Measurements from ENCODE around the gene ACTR3C. TPM values are rescaled to one million over a fixed set of nuclear protein-coding genes. Genes with fewer than 3 reads are reported as not detected.

Gene ACTR3C
- polyA plus RNA-seq, 4 donors = 2.4 to 9.6 (median 6.0) TPM

GRCh38 chr7:150357270-150357669 lies 33.9 kb upstream of the ACTR3C start:
- no peak for FAIRE-seq
- Histone ChIP-seq H3K4me1 (ENCODE audit: control insufficient read depth in 3 of 3, insufficient read depth in 2 of 3, low read depth in 1 of 3, low read length in 2 of 3) (peaks cover 1 to 5% (median 2%) of the 10 kb centered on the region in 3 donors), H3K27ac (ENCODE audit: low read depth in 1 of 3, low read length in 2 of 3) (peak overlapping the region in 1 of 3 donors; percentile 48), H3K4me3 (ENCODE audit: low read depth in 1 of 3, low read length in 3 of 3) (no peak overlapping the region), H3K36me3 (ENCODE audit: control insufficient read depth in 3 of 3, insufficient read depth in 2 of 3, low read depth in 1 of 3, low read length in 3 of 3) (no peaks in the 10 kb centered on the region), H3K27me3 (ENCODE audit: control insufficient read depth in 3 of 3, insufficient read depth in 3 of 3, low read length in 3 of 3) (no peaks in the 10 kb centered on the region), H3K9me3 (ENCODE audit: control insufficient read depth in 2 of 2, insufficient read depth in 1 of 2, low read depth in 1 of 2, low read length in 1 of 2) (no peaks in the 10 kb centered on the region)
- DNase-seq = no peak
- 37 to 65% (median 42%) methylated on average over 9 of the region's 9 CpGs for WGBS, 3 donors

GRCh38 chr7:150356265-150356897 lies 33.0 kb upstream of the ACTR3C start:
- no peaks in the 10 kb centered on the region for H3K9me3 ChIP-seq (ENCODE audit: control insufficient read depth in 2 of 2, insufficient read depth in 1 of 2, low read depth in 1 of 2, low read length in 1 of 2)
- no peaks in the 10 kb centered on the region for H3K27me3 ChIP-seq (ENCODE audit: control insufficient read depth in 3 of 3, insufficient read depth in 3 of 3, low read length in 3 of 3)
- DNase-seq = peak in 1 of 2 donors; percentile 51
- no peaks in the 10 kb centered on the region for H3K36me3 ChIP-seq (ENCODE audit: control insufficient read depth in 3 of 3, insufficient read depth in 2 of 3, low read depth in 1 of 3, low read length in 3 of 3)
- no peak overlapping the region for H3K27ac ChIP-seq (ENCODE audit: low read depth in 1 of 3, low read length in 2 of 3)
- 23 to 31% (median 25%) methylated on average over 6 of the region's 6 CpGs for WGBS, 3 donors
- no peak for FAIRE-seq
- H3K4me1 ChIP-seq (ENCODE audit: control insufficient read depth in 3 of 3, insufficient read depth in 2 of 3, low read depth in 1 of 3, low read length in 2 of 3) = peaks cover under 1 to 2% (median 1%) of the 10 kb centered on the region in 3 donors
- H3K4me3 ChIP-seq (ENCODE audit: low read depth in 1 of 3, low read length in 3 of 3) = no peak overlapping the region

DNA sequence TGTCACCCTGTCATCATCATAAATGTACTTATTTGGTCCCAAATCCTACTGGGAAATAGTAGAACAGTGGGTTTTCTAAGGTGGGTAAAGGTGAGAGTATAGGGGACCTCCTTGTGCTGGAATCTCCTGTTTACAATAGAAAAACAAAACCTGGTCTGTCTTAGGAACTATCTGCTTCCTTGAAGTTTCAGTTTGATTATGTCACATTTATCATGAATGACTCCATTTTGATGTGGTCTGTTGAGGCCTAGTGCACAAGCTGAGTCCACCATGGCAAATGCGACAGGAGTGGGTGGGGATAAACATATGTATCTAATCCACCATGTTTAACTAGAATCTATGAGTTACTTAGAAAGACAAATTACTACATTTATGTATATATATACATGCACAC lies 32.3 kb upstream of the ACTR3C start:
- Histone ChIP-seq H3K27me3 (ENCODE audit: control insufficient read depth in 3 of 3, insufficient read depth in 3 of 3, low read length in 3 of 3) (no peaks in the 10 kb centered on the region), H3K36me3 (ENCODE audit: control insufficient read depth in 3 of 3, insufficient read depth in 2 of 3, low read depth in 1 of 3, low read length in 3 of 3) (no peaks in the 10 kb centered on the region), H3K27ac (ENCODE audit: low read depth in 1 of 3, low read length in 2 of 3) (no peak overlapping the region), H3K9me3 (ENCODE audit: control insufficient read depth in 2 of 2, insufficient read depth in 1 of 2, low read depth in 1 of 2, low read length in 1 of 2) (no peaks in the 10 kb centered on the region), H3K4me1 (ENCODE audit: control insufficient read depth in 3 of 3, insufficient read depth in 2 of 3, low read depth in 1 of 3, low read length in 2 of 3) (peaks cover 0 to 2% (median 1%) of the 10 kb centered on the region in 3 donors), H3K4me3 (ENCODE audit: low read depth in 1 of 3, low read length in 3 of 3) (no peak overlapping the region)
- no peak for DNase-seq
- 63 to 88% (median 74%) methylated on average over 1 of the region's 1 CpG for WGBS, 3 donors
- no peak for FAIRE-seq

- WGBS, 3 donors = 70 to 78% (median 75%) methylated on average over 8 of the region's 8 CpGs
- no peak for FAIRE-seq
- no peaks in the 10 kb centered on the region for H3K4me1 ChIP-seq (ENCODE audit: control insufficient read depth in 3 of 3, insufficient read depth in 2 of 3, low read depth in 1 of 3, low read length in 2 of 3)
- no peak for DNase-seq
- no peak overlapping the region for H3K4me3 ChIP-seq (ENCODE audit: low read depth in 1 of 3, low read length in 3 of 3)
- H3K27me3 ChIP-seq (ENCODE audit: control insufficient read depth in 3 of 3, insufficient read depth in 3 of 3, low read length in 3 of 3) = no peaks in the 10 kb centered on the region
- peaks cover 0 to 4% of the 10 kb centered on the region in 2 donors for H3K9me3 ChIP-seq (ENCODE audit: control insufficient read depth in 2 of 2, insufficient read depth in 1 of 2, low read depth in 1 of 2, low read length in 1 of 2)
- no peaks in the 10 kb centered on the region for H3K36me3 ChIP-seq (ENCODE audit: control insufficient read depth in 3 of 3, insufficient read depth in 2 of 3, low read depth in 1 of 3, low read length in 3 of 3)
- no peak overlapping the region for H3K27ac ChIP-seq (ENCODE audit: low read depth in 1 of 3, low read length in 2 of 3)
These were observed 28.3 kb upstream of the ACTR3C start for GRCh38 chr7:150351587-150352194.

- DNase-seq (no peak), FAIRE-seq (no peak)
- H3K4me3 ChIP-seq (ENCODE audit: low read depth in 1 of 3, low read length in 3 of 3) = no peak overlapping the region
- no peaks in the 10 kb centered on the region for H3K36me3 ChIP-seq (ENCODE audit: control insufficient read depth in 3 of 3, insufficient read depth in 2 of 3, low read depth in 1 of 3, low read length in 3 of 3)
- 91 to 97% (median 94%) methylated on average over 5 of the region's 5 CpGs for WGBS, 3 donors
- H3K9me3 ChIP-seq (ENCODE audit: control insufficient read depth in 2 of 2, insufficient read depth in 1 of 2, low read depth in 1 of 2, low read length in 1 of 2) = peaks cover 0 to 8% of the 10 kb centered on the region in 2 donors
- peaks cover 0 to 3% (median 0%) of the 10 kb centered on the region in 3 donors for H3K27me3 ChIP-seq (ENCODE audit: control insufficient read depth in 3 of 3, insufficient read depth in 3 of 3, low read length in 3 of 3)
- no peak overlapping the region for H3K27ac ChIP-seq (ENCODE audit: low read depth in 1 of 3, low read length in 2 of 3)
- H3K4me1 ChIP-seq (ENCODE audit: control insufficient read depth in 3 of 3, insufficient read depth in 2 of 3, low read depth in 1 of 3, low read length in 2 of 3) = peaks cover 0 to 3% (median 0%) of the 10 kb centered on the region in 3 donors
These were observed 23.6 kb upstream of the ACTR3C start for GRCh38 chr7:150346922-150347321.

GRCh38 chr7:150345012-150345411 lies 21.7 kb upstream of the ACTR3C start:
- peaks cover 0 to under 1% (median 0%) of the 10 kb centered on the region in 3 donors for H3K36me3 ChIP-seq (ENCODE audit: control insufficient read depth in 3 of 3, insufficient read depth in 2 of 3, low read depth in 1 of 3, low read length in 3 of 3)
- no peak overlapping the region for H3K27ac ChIP-seq (ENCODE audit: low read depth in 1 of 3, low read length in 2 of 3)
- H3K4me1 ChIP-seq (ENCODE audit: control insufficient read depth in 3 of 3, insufficient read depth in 2 of 3, low read depth in 1 of 3, low read length in 2 of 3) = peaks cover 0 to 14% (median 2%) of the 10 kb centered on the region in 3 donors
- H3K4me3 ChIP-seq (ENCODE audit: low read depth in 1 of 3, low read length in 3 of 3) = no peak overlapping the region
- H3K9me3 ChIP-seq (ENCODE audit: control insufficient read depth in 2 of 2, insufficient read depth in 1 of 2, low read depth in 1 of 2, low read length in 1 of 2) = peaks cover 0 to 8% of the 10 kb centered on the region in 2 donors
- WGBS, 3 donors = 93 to 100% (median 94%) methylated on average over 1 of the region's 1 CpG
- H3K27me3 ChIP-seq (ENCODE audit: control insufficient read depth in 3 of 3, insufficient read depth in 3 of 3, low read length in 3 of 3) = peaks cover 0 to 8% (median 3%) of the 10 kb centered on the region in 3 donors
- FAIRE-seq (no peak), DNase-seq (no peak)

DNA sequence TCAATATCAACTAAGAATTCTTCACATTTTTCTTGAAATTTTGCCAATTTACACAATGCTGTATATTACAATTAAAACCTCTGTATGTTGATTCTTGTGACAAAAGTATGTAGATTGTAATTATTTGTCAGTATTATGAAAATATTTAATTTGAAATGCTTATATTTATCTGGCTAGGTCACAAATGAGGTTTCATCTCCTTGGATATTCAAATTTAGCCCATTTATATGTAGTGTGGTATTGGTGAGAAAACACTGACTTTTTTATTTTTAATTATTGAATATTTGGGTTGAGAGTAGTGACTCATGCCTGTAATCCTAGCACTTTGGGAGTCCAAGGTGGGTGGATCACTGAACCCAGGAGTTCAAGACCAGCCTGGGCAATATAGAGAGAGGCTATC lies 21.0 kb upstream of the ACTR3C start:
- Histone ChIP-seq H3K27ac (ENCODE audit: low read depth in 1 of 3, low read length in 2 of 3) (no peak overlapping the region), H3K27me3 (ENCODE audit: control insufficient read depth in 3 of 3, insufficient read depth in 3 of 3, low read length in 3 of 3) (peaks cover 0 to 8% (median 3%) of the 10 kb centered on the region in 3 donors), H3K4me1 (ENCODE audit: control insufficient read depth in 3 of 3, insufficient read depth in 2 of 3, low read depth in 1 of 3, low read length in 2 of 3) (peaks cover 0 to 17% (median 2%) of the 10 kb centered on the region in 3 donors), H3K36me3 (ENCODE audit: control insufficient read depth in 3 of 3, insufficient read depth in 2 of 3, low read depth in 1 of 3, low read length in 3 of 3) (peaks cover 0 to 7% (median 0%) of the 10 kb centered on the region in 3 donors), H3K9me3 (ENCODE audit: control insufficient read depth in 2 of 2, insufficient read depth in 1 of 2, low read depth in 1 of 2, low read length in 1 of 2) (peaks cover 0 to 8% of the 10 kb centered on the region in 2 donors), H3K4me3 (ENCODE audit: low read depth in 1 of 3, low read length in 3 of 3) (no peak overlapping the region)
- FAIRE-seq (no peak), DNase-seq (no peak)

DNA sequence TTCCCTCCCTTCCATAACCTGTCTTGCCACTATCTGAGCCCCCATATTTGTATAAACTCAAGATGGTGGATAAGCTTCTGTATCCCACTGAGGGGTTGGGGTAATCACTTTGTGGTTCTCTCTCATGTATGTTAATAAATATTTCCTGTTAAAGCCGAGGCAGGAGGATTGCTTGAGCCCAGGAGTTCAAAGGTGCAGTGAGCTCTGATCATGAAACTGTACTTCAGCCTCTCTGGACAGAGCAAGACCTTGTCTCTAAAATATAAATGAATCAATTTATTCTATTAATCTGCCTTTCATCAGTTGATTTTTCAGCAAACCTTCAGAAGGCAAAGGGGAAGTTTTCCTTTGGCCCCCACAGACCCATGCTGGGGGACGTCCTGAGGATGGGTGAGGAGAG lies 19.9 kb upstream of the ACTR3C start:
- peaks cover 0 to 8% of the 10 kb centered on the region in 2 donors for H3K9me3 ChIP-seq (ENCODE audit: control insufficient read depth in 2 of 2, insufficient read depth in 1 of 2, low read depth in 1 of 2, low read length in 1 of 2)
- peaks cover 0 to 17% (median 2%) of the 10 kb centered on the region in 3 donors for H3K4me1 ChIP-seq (ENCODE audit: control insufficient read depth in 3 of 3, insufficient read depth in 2 of 3, low read depth in 1 of 3, low read length in 2 of 3)
- H3K36me3 ChIP-seq (ENCODE audit: control insufficient read depth in 3 of 3, insufficient read depth in 2 of 3, low read depth in 1 of 3, low read length in 3 of 3) = peaks cover 0 to 17% (median 0%) of the 10 kb centered on the region in 3 donors
- peaks cover 0 to 8% (median 3%) of the 10 kb centered on the region in 3 donors for H3K27me3 ChIP-seq (ENCODE audit: control insufficient read depth in 3 of 3, insufficient read depth in 3 of 3, low read length in 3 of 3)
- H3K27ac ChIP-seq (ENCODE audit: low read depth in 1 of 3, low read length in 2 of 3) = no peak overlapping the region
- DNase-seq = no peak
- H3K4me3 ChIP-seq (ENCODE audit: low read depth in 1 of 3, low read length in 3 of 3) = no peak overlapping the region
- FAIRE-seq = no peak
- 49 to 73% (median 53%) methylated on average over 2 of the region's 2 CpGs for WGBS, 3 donors

Data from small intestine (tissue), 7 donors.